WERI-Rb-1 (cell line): Measurements from ENCODE around the gene PRR9.

Experiments
- DNase-seq: peaks from one replicate; pipeline ENCODE4 v3.0.0-alpha.2; 2020
- H3K27ac ChIP-seq: fragments of 250-450 bp; sonication (Bioruptor Pico); 2 replicates; pipeline ENCODE4 v1.5.1; 2020; ENCODE audit warnings: mild to moderate bottlenecking, moderate library complexity
- H3K27me3 ChIP-seq: fragments of 250-450 bp; sonication (Bioruptor Pico); 2 replicates; pipeline ENCODE4 v1.5.1; 2021; ENCODE audit warnings: mild to moderate bottlenecking, low read depth, moderate library complexity; ENCODE audit not compliant: insufficient read depth, severe bottlenecking
- H3K36me3 ChIP-seq: fragments of 250-450 bp; sonication (Bioruptor Pico); 2 replicates; pipeline ENCODE4 v1.5.1; 2020; ENCODE audit warnings: mild to moderate bottlenecking, moderate library complexity
- H3K4me3 ChIP-seq: 2 replicates; pipeline ENCODE4 v1.5.1; 2011; ENCODE audit warnings: low read depth, mild to moderate bottlenecking, control low read depth, low read length
- H3K9me3 ChIP-seq: fragments of 250-450 bp; sonication (Bioruptor Pico); 2 replicates; pipeline ENCODE4 v1.5.1; 2021; ENCODE audit warnings: mild to moderate bottlenecking, moderate library complexity; ENCODE audit not compliant: severe bottlenecking
- CTCF ChIP-seq: IDR thresholded peaks from 2 replicates; pipeline ENCODE4 v1.5.1; 2011; ENCODE audit warnings: low read depth, mild to moderate bottlenecking, control low read depth, inconsistent platforms, low read length

PRR9 gene

GRCh38 chr1:153251562-153251961, 34.2 kb downstream of the PRR9 start:
- Histone ChIP-seq H3K27me3 (no peaks in the 10 kb centered on the region), H3K9me3 (no peaks in the 10 kb centered on the region), H3K27ac (no peak overlapping the region), H3K36me3 (no peaks in the 10 kb centered on the region), H3K4me3 (no peak overlapping the region)
- no peak for DNase-seq
- TF ChIP-seq CTCF = no peak

GRCh38 chr1:153251988-153252387, 34.6 kb downstream of the PRR9 start:
- peak; percentile 39; the same call in 1 of the 2 replicates for TF ChIP-seq CTCF
- Histone ChIP-seq H3K27me3 (no peaks in the 10 kb centered on the region), H3K4me3 (no peak overlapping the region), H3K27ac (no peak overlapping the region; the same call in 1 of the 2 replicates), H3K36me3 (no peaks in the 10 kb centered on the region), H3K9me3 (no peaks in the 10 kb centered on the region)
- DNase-seq = peak; percentile 84

- Histone ChIP-seq H3K4me3 (no peak overlapping the region), H3K9me3 (no peaks in the 10 kb centered on the region), H3K27me3 (no peaks in the 10 kb centered on the region), H3K27ac (peak overlapping the region; percentile 21; the same call in 1 of the 2 replicates), H3K36me3 (no peaks in the 10 kb centered on the region)
- DNase-seq = peak; percentile 71
- TF ChIP-seq CTCF = no peak
Observed at GRCh38 chr1:153253076-153253475, 35.7 kb downstream of the PRR9 start.

GRCh38 chr1:153253693-153254092, 36.3 kb downstream of the PRR9 start:
- no peak for TF ChIP-seq CTCF
- Histone ChIP-seq H3K27ac (no peak overlapping the region), H3K27me3 (no peaks in the 10 kb centered on the region)

GRCh38 chr1:153259387-153259786, 42.0 kb downstream of the PRR9 start, which contains the start of gene LORICRIN:
LORICRIN (plus strand) TSS chr1:153259687; CDS start chr1:153260950, 1,263 bp downstream.
- H3K4me3 ChIP-seq = no peak within 1 kb of the TSS
- no peak for DNase-seq
- TF ChIP-seq CTCF = no peak
- H3K36me3 ChIP-seq = no peaks in the 10 kb centered on the region
- H3K27me3 ChIP-seq = peaks cover 28% of the 10 kb centered on the region
- no peak within 1 kb of the TSS for H3K27ac ChIP-seq
- H3K9me3 ChIP-seq = no peaks in the 10 kb centered on the region

More at GRCh38 chr1:153253693-153254092, 36.3 kb downstream of the PRR9 start:
- DNase-seq = no peak
- H3K36me3 ChIP-seq = no peaks in the 10 kb centered on the region
- H3K9me3 ChIP-seq = no peaks in the 10 kb centered on the region
- H3K4me3 ChIP-seq = no peak overlapping the region
